Measurements from ENCODE around the gene UGT1A8.
"Not testable (repeated sequence)": the region's sequence is repeated elsewhere in the genome, so short reads cannot be mapped to it uniquely, and the experiment has no call there.

The UGT1A8 gene

DNA sequence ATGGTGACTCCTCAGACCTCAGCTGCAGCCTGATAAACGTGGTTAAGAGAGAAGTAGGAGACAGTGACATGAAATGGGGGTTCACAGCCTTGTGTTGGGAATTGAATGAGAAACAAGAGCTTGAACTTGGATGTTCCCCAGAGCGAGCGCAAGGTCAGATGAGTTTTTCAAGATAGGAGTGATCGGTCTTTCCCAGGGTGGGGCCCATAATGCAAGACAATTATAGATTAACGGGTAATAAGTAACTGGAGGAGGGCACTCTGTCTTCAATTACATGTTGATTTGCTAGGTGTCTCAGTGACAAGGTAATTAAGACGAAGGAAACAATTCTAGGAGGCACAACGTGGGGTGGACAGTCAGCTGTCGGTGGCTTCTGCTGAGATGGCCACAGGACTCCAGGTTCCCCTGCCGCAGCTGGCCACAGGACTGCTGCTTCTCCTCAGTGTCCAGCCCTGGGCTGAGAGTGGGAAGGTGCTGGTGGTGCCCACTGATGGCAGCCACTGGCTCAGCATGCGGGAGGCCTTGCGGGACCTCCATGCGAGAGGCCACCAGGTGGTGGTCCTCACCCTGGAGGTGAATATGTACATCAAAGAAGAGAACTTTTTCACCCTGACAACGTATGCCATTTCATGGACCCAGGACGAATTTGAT lies 95.3 kb downstream of the UGT1A8 start, which contains the start of gene UGT1A5:
UGT1A5 (plus strand) TSS at position 297 of the 651 bp plus-strand sequence; CDS start at position 382, 85 bp downstream.
- in situ Hi-C loops (cut with HindIII; ENCODE audit: low sequenced_read_pairs) = no loop called here

DNA sequence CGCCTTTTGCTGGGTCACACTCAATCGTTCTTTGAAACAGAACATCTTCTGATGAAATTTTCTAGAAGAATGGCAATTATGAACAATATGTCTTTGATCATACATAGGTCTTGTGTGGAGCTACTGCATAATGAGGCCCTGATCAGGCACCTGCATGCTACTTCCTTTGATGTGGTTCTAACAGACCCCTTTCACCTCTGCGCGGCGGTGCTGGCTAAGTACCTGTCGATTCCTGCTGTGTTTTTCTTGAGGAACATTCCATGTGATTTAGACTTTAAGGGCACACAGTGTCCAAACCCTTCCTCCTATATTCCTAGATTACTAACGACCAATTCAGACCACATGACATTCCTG lies 95.8 kb downstream of the UGT1A8 start:
- in situ Hi-C loops (cut with HindIII; ENCODE audit: low sequenced_read_pairs) = no loop called here

DNA sequence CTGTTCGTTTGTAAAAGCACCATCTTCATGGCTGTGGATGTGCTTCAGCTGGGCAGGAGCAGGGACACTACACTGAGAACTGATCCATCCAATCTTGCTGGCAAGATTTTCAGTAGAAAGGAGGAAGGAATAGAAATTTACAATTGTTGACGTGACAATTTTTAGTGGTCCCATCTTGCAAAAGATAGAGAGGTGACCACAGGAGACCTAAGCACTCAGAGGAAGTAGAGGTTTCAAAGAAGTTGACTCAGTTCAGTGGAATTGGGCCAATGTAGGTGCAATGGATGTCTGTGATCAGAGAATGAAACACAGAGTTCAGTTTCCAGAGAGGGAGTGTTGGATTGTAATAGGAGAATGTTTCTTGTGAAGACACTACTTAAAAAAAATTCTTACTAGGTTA lies 96.7 kb downstream of the UGT1A8 start:
- in situ Hi-C loops (cut with HindIII; ENCODE audit: low sequenced_read_pairs) = no loop called here

DNA sequence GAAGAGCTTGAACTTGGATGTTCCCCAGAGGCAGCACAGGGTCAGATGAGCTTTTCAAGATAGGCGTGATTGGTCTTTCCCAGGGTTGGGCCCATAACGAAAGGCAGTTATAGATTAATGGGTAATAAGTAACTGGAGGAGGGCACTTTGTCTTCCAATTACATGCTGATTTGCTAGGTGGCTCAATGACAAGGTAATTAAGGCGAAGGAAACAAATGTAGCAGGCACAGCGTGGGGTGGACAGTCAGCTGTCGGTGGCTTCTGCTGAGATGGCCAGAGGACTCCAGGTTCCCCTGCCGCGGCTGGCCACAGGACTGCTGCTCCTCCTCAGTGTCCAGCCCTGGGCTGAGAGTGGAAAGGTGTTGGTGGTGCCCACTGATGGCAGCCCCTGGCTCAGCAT lies 101.1 kb downstream of the UGT1A8 start, which contains the start of gene UGT1A4:
UGT1A4 (plus strand) TSS at position 185 of the 400 bp plus-strand sequence; CDS start at position 270, 85 bp downstream.
- in situ Hi-C loops (cut with HindIII; ENCODE audit: low sequenced_read_pairs) = no loop called here

DNA sequence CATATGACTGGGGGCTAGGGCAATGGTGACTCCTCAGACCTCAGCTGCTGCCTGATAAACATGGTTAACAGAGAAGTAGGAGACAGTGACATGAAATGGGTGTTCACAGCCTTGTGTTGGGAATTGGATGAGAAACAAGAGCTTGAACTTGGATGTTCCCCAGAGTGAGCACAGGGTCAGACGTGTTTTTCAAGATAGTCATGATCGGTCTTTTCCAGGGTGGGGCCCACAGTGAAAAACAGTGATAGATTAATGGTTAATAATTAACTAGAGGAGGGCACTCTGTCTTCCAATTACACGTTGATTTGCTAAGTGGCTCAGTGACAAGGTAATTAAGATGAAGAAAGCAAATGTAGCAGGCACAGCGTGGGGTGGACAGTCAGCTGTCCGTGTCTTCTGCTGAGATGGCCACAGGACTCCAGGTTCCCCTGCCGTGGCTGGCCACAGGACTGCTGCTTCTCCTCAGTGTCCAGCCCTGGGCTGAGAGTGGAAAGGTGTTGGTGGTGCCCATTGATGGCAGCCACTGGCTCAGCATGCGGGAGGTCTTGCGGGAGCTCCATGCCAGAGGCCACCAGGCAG lies 111.4 kb downstream of the UGT1A8 start, which contains the start of gene UGT1A3:
UGT1A3 (plus strand) TSS at position 320 of the 579 bp plus-strand sequence; CDS start at position 405, 85 bp downstream.
- in situ Hi-C loops (cut with HindIII; ENCODE audit: low sequenced_read_pairs) = no loop called here

DNA sequence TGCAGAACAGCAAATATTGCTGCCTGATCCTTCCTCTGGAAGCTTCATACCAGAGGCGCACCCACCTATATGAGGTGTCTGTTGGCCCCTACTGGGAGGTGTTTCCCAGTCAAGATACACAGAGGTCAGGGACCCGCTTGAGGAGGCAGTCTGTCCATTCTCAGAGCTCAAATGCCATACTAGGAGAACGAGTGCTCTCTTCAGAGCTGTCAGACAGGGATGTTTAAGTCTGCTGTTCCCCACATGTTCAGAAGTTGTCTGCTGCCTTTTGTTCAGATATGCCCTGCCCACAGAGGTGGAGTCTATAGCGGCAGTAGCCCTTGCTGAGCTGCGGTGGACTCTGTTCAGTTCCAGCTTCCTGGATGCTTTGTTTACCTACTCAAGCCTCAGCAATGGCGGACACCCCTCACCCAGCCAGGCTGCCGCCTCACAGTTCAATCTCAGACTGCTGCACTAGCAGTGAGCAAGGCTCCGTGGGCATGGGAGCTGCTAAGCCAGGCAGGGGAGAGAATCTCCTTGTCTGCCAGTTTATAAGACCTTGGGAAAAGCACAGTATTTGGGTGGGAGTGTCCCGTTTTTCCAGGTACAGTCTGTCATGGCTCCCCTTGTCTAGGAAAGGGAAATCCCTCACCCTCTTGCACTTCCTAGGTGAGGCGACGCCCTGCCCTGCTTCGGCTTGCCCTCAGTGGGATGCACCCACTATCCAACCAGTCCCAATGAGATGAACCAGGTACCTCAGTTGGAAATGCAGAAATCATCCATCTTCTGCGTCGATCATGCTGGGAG lies 119.6 kb downstream of the UGT1A8 start:
- in situ Hi-C loops (cut with HindIII; ENCODE audit: low sequenced_read_pairs) = not testable (repeated sequence)

DNA sequence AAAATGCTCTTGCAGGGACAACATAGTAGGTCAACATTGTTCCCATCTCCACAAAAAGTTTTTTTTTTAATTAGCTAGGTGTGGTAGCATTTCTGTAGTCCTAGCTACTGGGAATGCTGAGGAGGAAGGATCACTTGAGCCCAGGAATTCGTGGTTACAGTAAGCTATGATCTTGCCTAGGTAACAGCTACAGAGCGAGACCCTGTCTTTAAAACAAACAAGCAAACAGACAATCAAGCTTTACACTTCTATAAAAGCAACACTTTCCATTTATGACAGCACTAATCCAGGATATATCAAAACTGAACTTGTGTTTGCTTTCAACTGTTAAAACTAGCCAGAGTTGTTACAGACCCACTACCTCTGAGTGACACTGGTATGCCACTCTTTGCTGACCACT lies 123.4 kb downstream of the UGT1A8 start:
- in situ Hi-C loops (cut with HindIII; ENCODE audit: low sequenced_read_pairs) = no loop called here

DNA sequence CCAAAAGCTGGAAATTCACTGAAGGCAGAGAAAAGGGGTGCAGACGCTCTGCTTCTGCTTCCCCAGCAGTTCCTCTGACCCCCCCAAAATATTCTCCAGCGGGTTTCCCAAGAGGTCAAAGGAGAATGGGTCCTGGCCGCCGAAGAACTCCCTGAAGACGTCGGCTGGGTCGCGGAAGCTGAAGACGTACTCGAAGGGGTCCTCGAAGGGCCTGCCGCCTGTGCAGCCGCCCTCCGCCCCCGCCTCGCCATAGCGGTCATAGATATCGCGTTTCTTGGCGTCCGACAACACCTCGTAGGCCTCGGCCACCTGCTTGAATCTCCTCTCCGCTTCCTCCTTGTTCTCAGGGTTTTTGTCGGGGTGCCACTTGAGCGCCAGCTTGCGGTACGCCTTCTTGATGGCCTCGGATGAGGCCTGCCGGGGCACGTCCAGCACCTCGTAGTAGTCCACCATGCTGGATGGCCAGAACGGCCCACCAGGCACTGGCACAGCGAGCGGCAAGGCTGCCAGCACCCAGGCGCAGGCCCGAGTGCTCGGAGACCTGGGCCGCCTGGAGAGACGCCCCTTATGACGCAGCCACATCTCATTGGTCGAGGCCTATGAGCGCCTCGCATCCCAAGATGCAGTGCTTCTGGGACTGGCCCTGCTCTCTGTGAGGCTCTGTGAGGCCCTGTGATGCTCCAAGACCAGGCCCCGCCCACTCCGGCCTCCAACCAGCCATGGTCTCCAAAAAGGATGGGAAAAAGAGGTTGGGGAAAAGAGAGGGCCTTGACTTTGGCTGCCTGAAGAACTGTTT lies 126.2 kb downstream of the UGT1A8 start:
- in situ Hi-C loops (cut with HindIII; ENCODE audit: low sequenced_read_pairs) = no loop called here

DNA sequence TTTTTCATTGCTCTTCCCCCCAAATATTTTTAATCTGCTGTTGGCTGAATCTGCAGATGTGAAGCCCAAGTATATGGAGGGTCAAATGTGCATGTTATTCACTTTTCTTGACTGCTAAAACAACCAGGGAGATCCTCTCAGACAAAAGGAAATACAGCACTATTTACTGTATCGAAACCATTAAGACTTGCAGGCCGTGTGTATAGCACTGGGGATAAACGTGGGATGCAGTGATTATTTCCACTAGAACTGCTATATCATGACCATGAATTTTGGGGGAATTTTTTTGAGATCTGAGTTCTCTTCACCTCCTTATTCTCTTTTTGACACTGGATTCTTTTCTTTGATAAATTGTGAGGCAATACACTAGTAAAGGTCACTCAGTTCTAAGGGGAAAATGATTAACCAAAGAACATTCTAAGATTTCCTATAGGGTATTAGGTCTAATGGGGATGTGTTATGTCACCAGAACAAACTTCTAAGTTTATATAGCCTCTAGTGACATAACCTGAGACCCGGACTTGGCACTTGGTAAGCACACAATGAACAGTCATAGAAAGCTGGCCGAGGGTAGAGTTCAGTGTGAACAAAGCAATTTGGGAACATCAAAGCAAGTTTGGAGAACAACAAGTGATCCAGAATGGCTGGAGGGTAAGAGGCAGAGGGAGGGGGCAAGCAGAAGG lies 127.8 kb downstream of the UGT1A8 start:
- in situ Hi-C loops (cut with HindIII; ENCODE audit: low sequenced_read_pairs) = no loop called here

DNA sequence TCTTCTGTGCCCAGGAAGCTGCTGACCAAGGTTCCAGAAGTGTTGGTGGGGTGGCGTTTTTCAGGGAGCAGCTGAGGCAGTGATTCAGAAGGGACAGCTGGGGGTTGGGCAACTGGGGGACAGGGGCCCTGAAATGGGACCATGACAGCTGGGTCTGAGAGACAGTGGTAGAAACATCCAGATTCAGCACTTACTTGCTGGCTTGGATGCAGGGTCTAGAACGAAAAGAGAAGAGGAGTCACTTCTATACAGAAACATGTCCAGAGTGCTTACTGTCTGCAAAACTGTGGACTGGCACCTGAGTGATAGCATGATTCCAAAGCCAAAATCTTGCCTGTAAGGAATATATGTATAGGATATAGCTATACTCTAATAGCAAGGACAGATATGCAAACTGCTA lies 128.4 kb downstream of the UGT1A8 start:
- in situ Hi-C loops (cut with HindIII; ENCODE audit: low sequenced_read_pairs) = not testable (repeated sequence)

DNA sequence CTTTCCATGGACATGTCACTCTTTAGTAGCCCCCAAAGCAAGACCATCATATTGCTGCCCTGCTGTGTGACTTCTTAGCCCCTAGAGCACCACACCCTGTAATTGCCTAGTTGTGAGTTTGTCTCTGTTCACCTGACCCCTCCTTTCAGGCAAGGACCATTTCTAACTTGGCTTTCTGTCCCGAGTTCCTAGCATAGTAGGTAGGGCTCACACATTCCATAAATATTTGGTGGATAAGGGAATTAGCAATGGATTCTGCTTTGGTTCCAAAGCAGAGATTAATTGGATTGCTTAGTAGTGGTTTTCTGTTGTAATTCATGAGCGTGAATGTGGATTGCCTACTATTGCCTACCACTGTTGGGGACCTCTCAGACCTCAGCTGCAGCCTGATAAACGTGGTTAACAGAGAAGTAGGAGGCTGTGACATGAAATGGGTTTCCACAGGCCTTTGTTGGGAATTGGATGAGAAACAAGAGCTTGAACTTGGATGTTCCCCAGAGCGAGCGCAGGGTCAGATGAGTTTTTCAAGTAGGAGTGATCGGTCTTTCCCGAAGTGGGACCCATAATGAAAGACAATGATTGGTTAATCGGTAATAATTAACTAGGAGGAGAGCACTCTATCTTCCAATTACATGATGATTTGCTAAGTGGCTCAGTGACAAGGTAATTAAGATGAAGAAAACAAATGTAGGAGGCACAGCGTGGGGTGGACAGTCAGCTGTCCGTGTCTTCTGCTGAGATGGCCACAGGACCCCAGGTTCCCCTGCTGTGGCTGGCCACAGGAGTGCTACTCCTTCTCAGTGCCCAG lies 129.2 kb downstream of the UGT1A8 start:
- in situ Hi-C loops (cut with HindIII; ENCODE audit: low sequenced_read_pairs) = no loop called here

DNA sequence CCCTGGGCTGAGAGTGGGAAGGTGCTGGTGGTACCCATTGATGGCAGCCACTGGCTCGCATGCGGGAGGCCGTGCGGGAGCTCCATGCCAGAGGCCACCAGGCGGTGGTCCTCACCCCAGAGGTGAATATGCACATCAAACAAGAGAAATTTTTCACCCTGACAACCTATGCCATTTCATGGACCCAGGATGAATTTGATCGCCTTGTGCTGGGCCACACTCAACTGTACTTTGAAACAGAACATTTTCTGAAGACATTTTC lies 129.8 kb downstream of the UGT1A8 start:
- in situ Hi-C loops (cut with HindIII; ENCODE audit: low sequenced_read_pairs) = no loop called here

DNA sequence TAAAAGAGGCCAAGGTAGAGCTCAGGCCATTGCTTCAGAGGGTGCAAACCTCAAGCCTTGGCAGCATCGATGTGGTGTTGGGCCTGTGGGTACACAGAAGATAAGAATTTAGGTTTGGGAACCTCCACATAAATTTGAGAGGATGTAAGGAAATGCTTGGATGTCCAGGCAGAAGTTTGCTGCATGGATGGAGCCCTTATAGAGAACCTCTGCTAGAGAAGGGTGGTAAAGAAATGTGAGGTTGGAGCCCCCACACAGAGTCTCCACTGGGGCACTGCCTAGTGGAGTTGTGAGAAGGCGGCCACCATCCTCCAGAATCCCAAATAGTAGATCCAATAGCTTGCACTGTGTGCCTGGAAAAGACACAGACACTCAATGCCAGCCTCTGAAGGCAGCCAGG lies 133.3 kb downstream of the UGT1A8 start:
- in situ Hi-C loops (cut with HindIII; ENCODE audit: low sequenced_read_pairs) = not testable (repeated sequence)

DNA sequence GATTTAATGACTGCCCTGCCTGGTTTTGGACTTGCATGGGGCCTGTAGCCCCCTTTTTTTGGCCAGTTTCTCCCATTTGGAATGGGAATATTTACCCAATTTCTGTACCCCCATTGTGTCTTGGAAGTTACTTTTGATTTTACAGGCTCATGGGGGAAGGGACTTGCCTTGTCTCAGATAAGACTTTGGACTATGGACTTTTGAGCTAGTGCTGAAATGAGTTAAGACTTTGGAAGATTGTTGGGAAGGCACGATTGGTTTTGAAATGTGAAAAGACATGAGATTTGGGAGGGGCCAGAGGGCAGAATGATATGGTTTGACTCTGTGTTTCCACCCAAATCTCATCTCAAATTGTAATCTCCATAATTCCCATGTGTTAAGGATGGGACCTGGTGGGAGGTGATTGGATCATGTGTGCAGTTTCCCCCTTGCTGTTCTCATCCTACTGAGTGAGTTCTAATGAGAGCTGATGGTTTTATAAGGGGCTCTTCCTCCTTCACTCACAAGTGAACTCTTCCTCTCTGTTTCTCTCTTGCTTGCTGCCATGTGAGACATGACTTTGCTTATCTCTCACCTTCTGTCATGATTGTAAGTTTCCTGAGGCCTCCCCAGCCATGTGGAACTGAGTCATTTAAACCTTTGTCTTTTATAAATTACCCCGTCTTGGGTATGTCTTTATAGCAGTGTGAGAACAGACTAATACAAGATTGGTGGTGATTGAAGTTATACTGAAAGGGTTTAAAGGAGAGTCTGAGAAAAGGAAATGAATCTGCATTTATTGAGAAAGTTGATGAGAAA lies 134.0 kb downstream of the UGT1A8 start:
- in situ Hi-C loops (cut with HindIII; ENCODE audit: low sequenced_read_pairs) = not testable (repeated sequence)

DNA sequence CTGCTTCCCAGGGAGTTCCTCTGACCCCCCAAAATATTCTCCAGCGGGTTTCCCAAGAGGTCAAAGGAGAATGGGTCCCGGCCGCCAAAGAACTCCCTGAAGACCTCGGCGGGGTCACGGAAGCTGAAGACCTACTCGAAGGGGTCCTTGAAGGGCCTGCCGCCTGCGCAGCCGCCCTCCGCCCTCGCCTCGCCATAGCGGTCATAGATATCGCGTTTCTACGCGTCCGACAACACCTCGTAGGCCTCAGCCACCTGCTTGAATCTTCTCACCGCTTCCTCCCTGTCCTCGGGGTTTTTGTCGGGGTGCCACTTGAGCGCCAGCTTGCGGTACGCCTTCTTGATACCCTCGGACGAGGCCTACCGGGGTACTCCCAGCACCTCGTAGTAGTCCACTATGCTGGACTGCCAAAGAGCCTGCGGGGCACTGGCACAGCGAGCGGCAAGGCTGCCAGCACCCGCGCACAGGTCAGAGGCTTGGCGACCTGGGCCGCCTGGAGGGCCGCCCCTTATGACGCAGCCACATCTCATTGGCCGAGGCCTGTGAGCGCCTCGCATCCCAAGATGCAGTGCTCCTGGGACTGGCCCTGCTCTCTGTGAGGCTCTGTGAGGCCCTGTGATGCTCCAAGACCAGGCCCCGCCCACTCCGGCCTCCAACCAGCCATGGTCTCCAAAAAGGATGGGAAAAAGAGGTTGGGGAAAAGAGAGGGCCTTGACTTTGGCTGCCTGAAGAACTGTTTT lies 137.6 kb downstream of the UGT1A8 start:
- in situ Hi-C loops (cut with HindIII; ENCODE audit: low sequenced_read_pairs) = no loop called here

DNA sequence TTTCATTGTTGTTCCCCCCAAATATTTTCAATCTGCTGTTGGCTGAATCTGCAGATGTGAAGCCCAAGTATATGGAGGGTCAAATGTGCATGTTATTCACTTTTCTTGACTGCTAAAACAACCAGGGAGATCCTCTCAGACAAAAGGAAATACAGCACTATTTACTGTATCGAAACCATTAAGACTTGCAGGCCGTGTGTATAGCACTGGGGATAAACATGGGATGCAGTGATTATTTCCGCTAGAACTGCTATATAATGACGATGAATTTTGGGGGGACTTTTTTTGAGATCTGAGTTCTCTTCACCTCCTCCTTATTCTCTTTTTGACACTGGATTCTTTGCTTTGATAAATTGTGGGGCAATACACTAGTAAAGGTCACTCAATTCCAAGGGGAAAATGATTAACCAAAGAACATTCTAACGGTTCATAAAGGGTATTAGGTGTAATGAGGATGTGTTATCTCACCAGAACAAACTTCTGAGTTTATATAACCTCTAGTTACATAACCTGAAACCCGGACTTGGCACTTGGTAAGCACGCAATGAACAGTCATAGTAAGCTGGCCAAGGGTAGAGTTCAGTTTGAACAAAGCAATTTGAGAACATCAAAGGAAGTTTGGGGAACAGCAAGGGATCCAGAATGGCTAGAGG lies 139.1 kb downstream of the UGT1A8 start:
- in situ Hi-C loops (cut with HindIII; ENCODE audit: low sequenced_read_pairs) = no loop called here

DNA sequence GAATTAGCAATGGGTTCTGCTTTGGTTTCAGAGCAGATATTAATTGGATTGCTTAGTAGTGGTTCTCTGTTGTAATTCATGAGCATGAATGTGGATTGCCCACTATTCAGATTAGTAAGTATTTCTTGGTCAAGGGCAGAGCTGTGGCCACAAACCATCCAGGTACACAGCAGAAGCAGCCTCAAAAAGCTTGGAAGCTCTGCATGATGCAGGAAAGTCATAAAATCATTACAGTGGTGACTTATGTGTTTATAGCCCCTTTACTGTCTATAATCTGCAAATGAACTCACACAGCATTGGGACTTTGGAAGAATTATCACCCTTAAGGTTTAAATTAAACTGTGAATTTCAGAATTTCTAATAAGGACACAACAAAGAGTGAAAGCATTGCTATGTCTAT lies 140.7 kb downstream of the UGT1A8 start:
- in situ Hi-C loops (cut with HindIII; ENCODE audit: low sequenced_read_pairs) = no loop called here

DNA sequence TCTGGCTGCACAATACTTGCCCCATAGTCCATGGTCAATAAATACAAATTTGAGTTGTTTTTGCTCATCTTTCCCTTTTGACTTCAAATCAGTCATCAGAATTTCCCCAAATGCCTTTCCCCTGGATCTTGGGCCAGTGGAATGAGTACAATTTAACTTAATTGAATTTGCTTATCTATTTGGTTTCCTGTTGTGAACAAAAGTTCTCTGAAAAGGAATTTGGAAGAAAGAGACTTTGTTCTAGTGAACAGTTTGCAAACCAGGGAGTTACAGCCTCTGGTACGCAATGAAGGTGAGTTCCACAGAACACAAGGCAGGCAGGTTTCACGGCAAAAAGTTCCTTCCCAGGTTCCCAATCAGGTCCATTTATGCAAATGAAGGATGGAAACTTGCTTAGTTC lies 141.4 kb downstream of the UGT1A8 start:
- in situ Hi-C loops (cut with HindIII; ENCODE audit: low sequenced_read_pairs) = no loop called here

All from DLD1 (cell line).